ENCODE results near the gene FAM219A. TPM values are rescaled to one million over a fixed set of nuclear protein-coding genes. Genes with fewer than 3 reads are reported as not detected.

FAM219A gene, protein sequence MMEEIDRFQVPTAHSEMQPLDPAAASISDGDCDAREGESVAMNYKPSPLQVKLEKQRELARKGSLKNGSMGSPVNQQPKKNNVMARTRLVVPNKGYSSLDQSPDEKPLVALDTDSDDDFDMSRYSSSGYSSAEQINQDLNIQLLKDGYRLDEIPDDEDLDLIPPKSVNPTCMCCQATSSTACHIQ
- total RNA-seq (2022; extraction: Qiagen RNA extraction): 13.9 to 18.4 TPM (median 16.8 TPM) in 5 replicates

GRCh38 chr9:34458013-34458958 lies at the start of gene FAM219A, which contains the start of gene DNAI1:
FAM219A (minus strand) TSS chr9:34458570; CDS start chr9:34458263, 307 bp downstream.
DNAI1 (plus strand) TSS chr9:34458805; CDS start chr9:34459006, 201 bp downstream.

DNA sequence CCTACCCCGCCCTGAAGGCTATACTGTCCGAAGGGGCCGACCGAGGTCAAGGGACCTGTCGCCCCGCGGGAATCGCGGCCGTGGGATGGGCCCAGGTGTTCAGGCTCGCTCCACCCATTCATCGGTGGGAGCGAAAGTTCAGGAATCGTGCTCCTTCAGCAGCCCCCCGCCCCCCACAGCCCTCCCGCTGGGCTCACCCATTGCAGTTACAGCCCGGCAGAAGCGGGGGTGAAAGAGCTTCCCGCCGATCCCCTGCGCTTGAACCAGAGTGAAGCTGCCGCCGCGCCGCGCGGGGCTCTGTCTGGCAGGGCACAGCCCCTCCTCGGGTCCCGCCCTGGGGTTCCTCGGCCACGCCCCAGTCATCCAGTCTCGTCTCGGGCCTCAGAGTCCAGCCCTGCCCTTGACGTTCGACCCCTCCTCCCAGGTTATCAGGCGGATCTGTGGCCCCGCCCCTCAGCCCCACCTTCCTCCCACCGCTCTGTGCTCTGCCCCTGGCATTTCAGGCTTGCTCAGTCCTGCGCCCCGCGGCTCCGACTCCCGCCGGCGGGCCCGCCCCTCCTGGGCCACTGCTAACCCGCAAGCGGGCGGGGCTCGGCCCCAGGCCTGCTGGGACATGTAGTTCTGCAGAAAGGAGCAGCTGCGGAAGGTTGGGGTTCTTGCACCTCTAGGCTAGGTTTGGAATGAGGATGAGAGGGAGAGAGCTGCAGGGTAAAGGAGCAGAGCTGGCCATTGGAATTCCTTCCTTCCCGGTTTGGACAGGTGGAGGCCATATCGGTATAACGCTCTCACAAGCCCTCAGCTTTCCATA lies 81.6 kb downstream of the FAM219A start, which contains the start of gene MYORG:
TSS of gene MYORG (minus strand) at position 303 of the 808 bp plus-strand sequence. CDS start 3,955 bp downstream, outside the sequence.

Other genes starting within 250 kb of the FAM219A start
- 3.0 to 3.7 TPM (median 3.3 TPM) in 5 replicates for gene KIF24, start 129.3 kb downstream of the FAM219A start, total RNA-seq (2022; extraction: Qiagen RNA extraction)
- gene NUDT2, start 129.0 kb downstream of the FAM219A start, total RNA-seq (2022; extraction: Qiagen RNA extraction): 22.9 to 25.1 TPM (median 23.8 TPM) in 5 replicates
- 3.1 to 5.1 TPM (median 4.5 TPM) in 5 replicates for gene MYORG, start 81.7 kb downstream of the FAM219A start, total RNA-seq (2022; extraction: Qiagen RNA extraction)
- 0.07 to 0.21 TPM (median 0.12 TPM) in 5 replicates for gene DNAI1, start 235 bp upstream of the FAM219A start, total RNA-seq (2022; extraction: Qiagen RNA extraction)
- 0.82 to 2.8 TPM (median 2.4 TPM) in 5 replicates for gene ENHO, start 64.4 kb upstream of the FAM219A start, total RNA-seq (2022; extraction: Qiagen RNA extraction)
- gene CNTFR, start 131.2 kb upstream of the FAM219A start, total RNA-seq (2022; extraction: Qiagen RNA extraction): 0.07 to 0.13 TPM (median 0.11 TPM) in 5 replicates
- gene RPP25L, start 153.5 kb upstream of the FAM219A start, total RNA-seq (2022; extraction: Qiagen RNA extraction): 35.1 to 50.0 TPM (median 48.2 TPM) in 5 replicates
- 98.4 to 114 TPM (median 111 TPM) in 5 replicates for gene DCTN3, start 161.9 kb upstream of the FAM219A start, total RNA-seq (2022; extraction: Qiagen RNA extraction)
- 0.15 to 0.25 TPM (median 0.24 TPM) in 4 of 5 replicates, not detected in the other for gene ARID3C, start 170.5 kb upstream of the FAM219A start, total RNA-seq (2022; extraction: Qiagen RNA extraction)
- gene SIGMAR1, start 179.2 kb upstream of the FAM219A start, total RNA-seq (2022; extraction: Qiagen RNA extraction): 158 to 211 TPM (median 201 TPM) in 5 replicates
- 16.2 to 20.8 TPM (median 19.3 TPM) in 5 replicates for gene GALT, start 188.1 kb upstream of the FAM219A start, total RNA-seq (2022; extraction: Qiagen RNA extraction)
- gene IL11RA, start 193.6 kb upstream of the FAM219A start, total RNA-seq (2022; extraction: Qiagen RNA extraction): 4.4 to 7.5 TPM (median 6.4 TPM) in 5 replicates
- 0.15 to 0.21 TPM (median 0.16 TPM) in 3 of 5 replicates, not detected in the others for gene CCL27, start 204.1 kb upstream of the FAM219A start, total RNA-seq (2022; extraction: Qiagen RNA extraction)
- gene CCL19, start 232.7 kb upstream of the FAM219A start, total RNA-seq (2022; extraction: Qiagen RNA extraction): not detected in 5 replicates